GM15510 (cell line): ENCODE measurements around the gene TACC3.
A peak's percentile ranks its signal among the peaks of the same experiment; 100 is the strongest.

ENCODE experiments used
- POLR2A ChIP-seq: IDR thresholded peaks from 3 replicates; pipeline ENCODE4 v1.6.1; 2011; ENCODE audit warnings: borderline replicate concordance; ENCODE audit not compliant: insufficient read length; ENCODE audit errors: extremely low read depth

The TACC3 gene

DNA sequence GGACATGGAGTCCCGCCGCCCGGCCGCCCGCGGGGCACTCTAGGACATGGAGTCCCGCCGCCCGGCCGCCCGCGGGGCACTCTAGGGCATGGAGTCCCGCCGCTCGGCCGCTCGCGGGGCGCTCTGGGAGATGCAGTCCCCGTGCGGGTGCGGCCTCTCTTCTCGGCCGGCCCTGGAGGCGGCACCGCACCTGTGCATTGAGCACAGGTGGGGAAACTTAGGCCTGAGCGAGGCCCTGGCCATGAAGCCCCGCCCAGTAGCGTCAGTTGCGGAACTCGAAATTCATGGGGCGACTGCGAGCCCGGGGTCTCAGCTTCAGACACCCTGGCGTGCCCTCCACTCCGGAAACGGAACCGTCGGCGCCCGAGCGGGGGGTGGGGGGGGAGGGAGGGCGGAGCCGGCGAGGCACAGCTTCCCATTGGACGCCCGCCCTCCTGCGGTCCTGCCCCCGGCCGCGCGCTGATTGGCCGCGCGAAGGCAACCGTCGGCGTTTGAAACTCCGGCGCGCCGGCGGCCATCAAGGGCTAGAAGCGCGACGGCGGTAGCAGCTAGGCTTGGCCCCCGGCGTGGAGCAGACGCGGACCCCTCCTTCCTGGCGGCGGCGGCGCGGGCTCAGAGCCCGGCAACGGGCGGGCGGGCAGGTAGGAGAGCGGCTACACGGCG, at the start of gene TACC3, which contains the start of gene TMEM129:
Gene TACC3 (plus strand): TSS at position 519 of the 663 bp plus-strand sequence. CDS start 1,901 bp downstream, outside the sequence.
Gene TMEM129 (minus strand): TSS at position 321 of the 663 bp plus-strand sequence. CDS start 486 bp downstream, outside the sequence.
- peak; percentile 59 for TF ChIP-seq POLR2A

- no peak for TF ChIP-seq POLR2A
These were observed 47.6 kb upstream of the TACC3 start for GRCh38 chr4:1673671-1674070.

- no peak for TF ChIP-seq POLR2A
These were observed 46.6 kb upstream of the TACC3 start for GRCh38 chr4:1674682-1675081.

- no peak for TF ChIP-seq POLR2A
These were observed 46.1 kb upstream of the TACC3 start for GRCh38 chr4:1675136-1675801.

DNA sequence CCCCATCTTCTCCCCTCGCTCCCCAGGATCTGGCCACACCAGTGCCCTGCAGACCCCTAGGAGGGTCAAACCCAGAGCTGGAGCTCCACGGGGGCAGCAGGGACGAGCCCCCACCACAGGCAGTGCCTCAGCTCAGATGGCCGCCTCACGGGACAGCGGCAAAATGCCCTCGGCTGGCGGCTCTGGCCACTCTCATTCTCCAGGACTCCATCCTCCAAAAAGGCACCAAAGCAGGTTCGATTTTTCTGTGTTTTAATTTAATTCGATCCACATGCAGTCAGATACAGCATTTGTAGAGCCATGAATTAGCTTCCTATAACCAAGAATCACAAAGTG, 45.6 kb upstream of the TACC3 start:
- TF ChIP-seq POLR2A = no peak

DNA sequence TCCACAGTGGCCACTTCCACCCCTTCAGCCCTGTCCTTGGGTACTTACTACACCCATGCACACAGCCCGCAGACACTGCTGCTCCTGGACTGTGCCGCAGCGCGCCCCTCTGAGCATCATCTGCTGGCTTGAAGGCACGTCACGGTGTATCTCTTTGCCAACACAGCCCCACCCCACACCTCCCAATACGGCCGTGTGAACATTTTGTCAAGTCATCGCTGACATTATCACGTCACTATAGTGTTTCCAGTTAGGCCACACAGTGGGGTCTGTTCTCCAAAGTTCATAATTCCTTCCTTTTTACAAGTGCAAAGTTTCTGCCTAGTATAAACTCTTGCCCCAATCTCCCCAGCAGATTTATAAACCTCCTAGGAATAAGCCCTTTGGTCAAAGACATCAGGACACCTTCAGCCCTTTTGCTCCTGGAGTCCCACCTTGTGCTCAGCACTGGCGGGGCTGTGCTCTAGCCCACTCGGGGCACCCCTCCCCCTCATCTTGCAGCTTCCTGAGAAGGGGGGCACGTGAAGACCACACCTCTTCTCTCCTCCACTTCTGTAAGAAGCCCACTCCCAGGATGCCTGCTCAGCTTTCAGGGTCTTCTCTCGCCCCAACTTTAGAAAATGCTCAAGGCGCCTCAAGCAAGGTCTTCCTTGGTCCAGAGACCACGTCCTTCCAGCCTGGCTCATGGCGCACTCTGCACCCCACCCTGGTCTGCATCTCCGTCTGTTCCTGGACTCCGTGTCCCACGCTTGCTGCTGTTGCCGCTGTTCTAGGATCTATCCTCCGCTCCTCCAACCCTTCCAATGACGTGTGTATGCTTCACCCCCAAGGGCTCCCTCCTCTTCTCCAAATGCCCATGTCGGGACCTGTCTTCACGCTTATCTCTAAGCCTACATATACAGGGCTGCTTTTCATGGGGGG, 44.5 kb upstream of the TACC3 start:
- TF ChIP-seq POLR2A = no peak

DNA sequence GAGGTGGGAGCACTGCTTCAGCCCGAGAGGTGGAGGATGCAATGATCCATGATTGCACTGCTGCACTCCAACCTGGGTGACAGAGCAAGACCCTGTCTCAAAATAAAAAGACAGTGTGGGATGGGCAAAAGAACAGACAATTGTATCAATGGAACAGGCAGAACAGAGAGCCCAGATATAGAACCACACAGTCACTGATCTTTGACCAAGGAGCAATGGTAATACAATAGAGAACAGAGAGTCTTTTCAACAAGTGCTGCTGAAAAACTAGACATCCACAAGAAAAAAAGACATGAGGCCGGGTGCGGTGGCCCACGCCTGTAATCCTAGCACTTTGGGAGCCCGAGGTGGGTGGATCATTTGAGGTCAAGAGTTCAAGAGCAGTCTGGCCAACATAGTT, 43.1 kb upstream of the TACC3 start:
- no peak for TF ChIP-seq POLR2A

- TF ChIP-seq POLR2A = no peak
These were observed 38.5 kb upstream of the TACC3 start for GRCh38 chr4:1682860-1683259.

DNA sequence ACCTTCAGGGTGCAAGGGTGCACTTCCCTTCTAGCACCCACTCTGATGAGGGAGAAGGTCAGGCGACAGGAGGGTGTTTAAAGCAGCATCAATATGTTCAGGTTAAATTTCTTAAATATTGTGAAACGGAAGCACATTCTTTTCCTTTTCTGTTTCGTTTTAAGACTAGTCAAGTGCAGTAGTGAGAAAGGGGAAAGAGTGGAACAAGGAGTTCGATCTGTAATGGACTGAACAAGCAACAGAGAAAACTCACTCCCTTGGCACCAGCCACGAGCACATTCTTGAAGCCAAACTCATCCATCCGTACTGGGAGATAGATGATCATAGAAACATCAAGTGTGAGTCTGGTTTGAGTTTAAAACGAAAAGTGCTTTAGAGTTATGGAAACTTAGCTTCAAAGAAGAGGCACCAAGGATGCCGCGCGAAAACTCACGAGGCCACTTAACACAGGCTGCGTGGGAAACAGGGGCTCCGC, 38.0 kb upstream of the TACC3 start:
- TF ChIP-seq POLR2A = no peak

DNA sequence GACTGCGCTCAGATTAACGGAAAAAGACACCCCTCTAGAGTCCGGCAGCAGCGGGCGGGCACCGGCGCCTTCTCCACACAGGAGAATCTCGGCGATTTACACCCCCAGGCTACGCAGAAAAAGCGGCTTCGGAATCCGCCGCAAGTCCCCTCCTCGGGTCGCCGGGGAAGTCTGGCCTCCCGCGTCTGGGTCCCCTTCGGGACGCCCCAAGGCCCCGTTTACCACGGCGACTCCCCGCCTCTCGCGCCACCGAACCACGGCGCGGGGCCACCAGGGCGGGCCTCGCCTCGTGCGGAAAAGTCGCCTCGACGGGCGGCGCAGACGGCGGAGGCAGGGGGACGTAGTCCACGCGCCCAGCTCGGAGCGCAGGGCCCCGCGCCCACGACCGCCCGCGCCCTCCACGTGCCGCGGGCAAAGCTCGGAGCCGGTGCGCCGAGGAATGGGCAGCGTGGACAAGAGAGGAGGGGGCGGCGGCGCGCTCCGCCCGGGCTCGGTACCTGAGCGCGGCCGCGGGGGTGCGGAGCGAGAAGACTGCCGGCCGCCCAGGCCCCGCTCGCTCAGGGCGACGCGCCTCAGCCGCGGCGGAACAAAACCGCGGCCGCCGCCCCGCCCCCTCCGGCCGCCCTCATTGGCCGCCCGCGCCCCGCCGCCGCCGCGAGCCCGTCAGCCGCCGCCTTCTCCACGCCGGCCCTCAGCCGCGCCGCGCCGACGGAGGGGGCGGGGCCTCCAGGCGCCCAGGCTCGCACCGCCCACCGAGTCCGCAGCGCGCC, 37.4 kb upstream of the TACC3 start, which contains the start of gene FAM53A:
Gene FAM53A (minus strand): TSS at position 578 of the 770 bp plus-strand sequence. CDS start 15,572 bp downstream, outside the sequence.
- peak; percentile 68 for TF ChIP-seq POLR2A

- no peak for TF ChIP-seq POLR2A
These were observed 36.7 kb upstream of the TACC3 start for GRCh38 chr4:1684506-1685234.

DNA sequence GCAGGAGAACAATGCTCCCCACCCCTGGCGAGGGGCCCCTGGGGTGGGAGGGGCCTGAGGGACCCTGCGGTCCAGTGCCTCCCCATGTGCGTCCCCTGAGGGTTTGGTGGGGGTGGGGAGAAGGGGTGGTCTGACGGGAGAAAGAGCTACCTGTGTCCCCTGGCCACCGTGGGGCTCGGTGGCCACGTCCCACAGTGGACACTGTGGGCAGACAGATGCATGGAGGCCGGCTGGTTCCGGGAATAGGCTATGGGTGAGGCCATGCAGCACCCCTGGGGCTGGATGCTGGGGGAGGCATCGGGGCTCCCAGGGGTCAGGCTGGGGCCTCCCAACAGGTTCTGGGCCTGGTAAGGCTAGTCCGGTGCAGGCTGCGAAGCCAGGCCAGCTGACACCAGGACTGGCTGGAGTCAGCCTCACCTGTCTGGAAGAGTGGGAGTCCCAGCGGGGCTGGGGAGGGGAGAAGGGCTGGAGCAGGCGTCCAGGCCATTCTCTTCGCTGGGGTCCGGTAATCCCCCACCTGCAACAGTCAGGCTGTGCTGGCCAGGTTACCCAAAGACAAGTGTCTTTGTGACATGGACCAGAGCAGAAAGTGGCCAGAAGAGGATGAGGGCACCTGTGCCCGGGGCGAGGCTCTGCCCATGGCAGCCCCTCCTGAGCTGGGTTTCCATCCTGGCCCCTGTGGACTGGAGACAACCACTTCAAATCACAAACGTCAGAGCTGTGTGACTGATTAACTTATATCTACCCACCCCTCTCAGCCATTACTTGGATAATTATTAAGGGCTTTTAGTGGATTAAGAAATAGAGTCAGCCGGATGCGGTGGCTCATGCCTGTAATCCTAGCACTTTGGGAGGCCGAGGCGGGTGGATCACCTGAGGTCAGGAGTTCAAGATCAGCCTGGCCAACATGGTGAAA, 35.8 kb upstream of the TACC3 start:
- TF ChIP-seq POLR2A = no peak

DNA sequence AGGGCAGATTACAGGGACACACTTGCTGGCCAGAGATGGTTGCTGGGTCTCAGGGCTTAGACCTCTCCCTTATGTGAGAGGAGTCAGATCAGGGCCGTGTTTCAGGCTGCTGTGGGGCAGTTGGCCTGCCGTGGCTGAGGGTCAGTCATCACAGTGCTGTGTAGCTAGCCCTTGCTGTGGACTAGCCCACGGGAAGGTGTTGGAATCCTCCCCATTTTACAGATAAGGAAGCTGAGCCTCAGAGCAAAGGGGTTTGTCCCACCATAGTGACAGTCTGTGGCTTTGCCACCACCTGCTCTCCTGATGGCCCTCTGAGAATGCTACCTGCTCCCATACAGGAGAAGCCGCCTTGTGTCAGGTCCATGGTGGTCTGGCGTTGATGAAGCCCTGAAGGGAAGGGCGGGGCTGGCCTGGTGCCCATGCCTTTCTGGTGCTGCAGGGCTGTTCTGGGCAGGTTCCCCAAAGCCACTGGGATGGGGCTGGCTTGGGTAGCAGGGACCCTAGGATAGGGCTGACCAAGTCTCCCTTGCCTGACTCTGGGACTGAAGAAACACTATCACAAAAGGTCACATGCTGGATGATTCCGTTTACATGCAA, 34.8 kb upstream of the TACC3 start:
- no peak for TF ChIP-seq POLR2A

DNA sequence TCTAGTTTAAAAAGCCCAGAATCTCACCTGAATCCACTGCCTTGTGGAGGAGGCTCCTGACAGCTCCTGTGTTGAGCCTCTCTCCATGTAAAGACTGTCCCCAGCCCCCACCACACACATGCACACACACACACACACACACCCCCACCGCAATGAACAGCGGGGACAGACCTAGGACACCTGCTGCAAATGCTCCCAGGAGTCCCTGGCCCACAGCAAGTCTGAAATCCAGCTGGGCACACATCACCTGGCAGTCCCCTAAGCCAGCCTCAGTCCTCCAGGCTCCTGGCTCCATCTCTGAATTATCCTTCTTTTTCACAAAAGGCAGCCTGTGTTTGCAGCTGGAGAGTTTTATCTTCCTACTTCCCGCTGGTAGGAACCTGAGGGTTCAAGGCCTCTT, 30.6 kb upstream of the TACC3 start:
- no peak for TF ChIP-seq POLR2A
